GM23338 (cell line): ENCODE measurements around the gene PRPF40B.

Experiments
- CREB1 ChIP-seq: fragments of 250-450 bp; sonication (Bioruptor Pico); IDR thresholded peaks from 2 replicates; pipeline ENCODE4 v1.5.0; 2020; ENCODE audit warnings: low read depth, mild to moderate bottlenecking, moderate library complexity
- EZH2 ChIP-seq: fragments of 200-600 bp; sonication (generic); IDR thresholded peaks from one replicate; pipeline ENCODE4 v1.8.0; 2017; ENCODE audit warnings: antibody characterized with exemption, mild to moderate bottlenecking, low read depth; ENCODE audit not compliant: unreplicated experiment
- EZH2phosphoT487 ChIP-seq: fragments of 200-600 bp; sonication (generic); IDR thresholded peaks from one replicate; pipeline ENCODE4 v1.8.1; 2018; ENCODE audit warnings: antibody characterized with exemption; ENCODE audit not compliant: unreplicated experiment
- JUNB ChIP-seq: IDR thresholded peaks from one replicate; pipeline ENCODE4 v1.6.1; 2016; ENCODE audit warnings: antibody characterized with exemption; ENCODE audit not compliant: unreplicated experiment
- NANOG ChIP-seq: IDR thresholded peaks from 2 replicates; pipeline ENCODE4 v1.6.1; 2016; ENCODE audit warnings: antibody characterized with exemption, borderline replicate concordance
- POLR2AphosphoS5 ChIP-seq: IDR thresholded peaks from 2 replicates; pipeline ENCODE4 v1.6.1; 2016; ENCODE audit warnings: antibody characterized with exemption, low read depth
- REST ChIP-seq: IDR thresholded peaks from one replicate; pipeline ENCODE4 v1.6.1; 2018; ENCODE audit warnings: antibody characterized with exemption; ENCODE audit not compliant: unreplicated experiment
- STAT1 ChIP-seq: IDR thresholded peaks from one replicate; pipeline ENCODE4 v1.6.1; 2016; ENCODE audit warnings: antibody characterized with exemption; ENCODE audit not compliant: unreplicated experiment
- ZNF114 ChIP-seq: fragments of 250-450 bp; sonication (Bioruptor Pico); IDR thresholded peaks from 2 replicates; pipeline ENCODE4 v1.5.0; 2020; ENCODE audit warnings: mild to moderate bottlenecking, moderate library complexity
- ZNF331 ChIP-seq: fragments of 250-450 bp; sonication (Bioruptor Pico); IDR thresholded peaks from 2 replicates; pipeline ENCODE4 v1.5.0; 2020; ENCODE audit warnings: low read depth, mild to moderate bottlenecking, moderate library complexity
- ZNF462 ChIP-seq: fragments of 250-450 bp; sonication (Bioruptor Pico); IDR thresholded peaks from 2 replicates; pipeline ENCODE4 v1.5.0; 2020; ENCODE audit warnings: mild to moderate bottlenecking, moderate library complexity
- TF ChIP-seq, protein P1 (sequence below), 2 experiments: fragments of 200-600 bp in 1 of 2; sonication (generic) in 1 of 2; conservative IDR thresholded peaks; 2 replicates each; pipeline versions ENCODE4 v1.5.1 to v1.6.1; 2016 to 2017; ENCODE audit warnings: antibody characterized with exemption in 2 of 2, low read depth in 2 of 2, mild to moderate bottlenecking in 2 of 2, moderate library complexity in 1 of 2
- TF ChIP-seq, protein P2 (sequence below): IDR thresholded peaks from 2 replicates; pipeline ENCODE4 v1.6.1; 2016; ENCODE audit warnings: antibody characterized with exemption

GRCh38 chr12:49672301-49673217, 49.2 kb downstream of the PRPF40B start:
- TF ChIP-seq, protein P1, sequence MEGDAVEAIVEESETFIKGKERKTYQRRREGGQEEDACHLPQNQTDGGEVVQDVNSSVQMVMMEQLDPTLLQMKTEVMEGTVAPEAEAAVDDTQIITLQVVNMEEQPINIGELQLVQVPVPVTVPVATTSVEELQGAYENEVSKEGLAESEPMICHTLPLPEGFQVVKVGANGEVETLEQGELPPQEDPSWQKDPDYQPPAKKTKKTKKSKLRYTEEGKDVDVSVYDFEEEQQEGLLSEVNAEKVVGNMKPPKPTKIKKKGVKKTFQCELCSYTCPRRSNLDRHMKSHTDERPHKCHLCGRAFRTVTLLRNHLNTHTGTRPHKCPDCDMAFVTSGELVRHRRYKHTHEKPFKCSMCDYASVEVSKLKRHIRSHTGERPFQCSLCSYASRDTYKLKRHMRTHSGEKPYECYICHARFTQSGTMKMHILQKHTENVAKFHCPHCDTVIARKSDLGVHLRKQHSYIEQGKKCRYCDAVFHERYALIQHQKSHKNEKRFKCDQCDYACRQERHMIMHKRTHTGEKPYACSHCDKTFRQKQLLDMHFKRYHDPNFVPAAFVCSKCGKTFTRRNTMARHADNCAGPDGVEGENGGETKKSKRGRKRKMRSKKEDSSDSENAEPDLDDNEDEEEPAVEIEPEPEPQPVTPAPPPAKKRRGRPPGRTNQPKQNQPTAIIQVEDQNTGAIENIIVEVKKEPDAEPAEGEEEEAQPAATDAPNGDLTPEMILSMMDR (conservative IDR thresholded peaks at IDR 0.05; ENCODE audit: low read depth in 2 of 2) = no peak
- TF ChIP-seq EZH2phosphoT487 (no peak), ZNF331 (CRISPR knock-in tag) (no peak), EZH2 (no peak), POLR2AphosphoS5 (no peak), ZNF462 (no peak), CREB1 (CRISPR knock-in tag) (no peak), ZNF114 (CRISPR knock-in tag) (no peak), NANOG (no peak), REST (no peak), STAT1 (no peak), JUNB (no peak)
- TF ChIP-seq, protein P2, sequence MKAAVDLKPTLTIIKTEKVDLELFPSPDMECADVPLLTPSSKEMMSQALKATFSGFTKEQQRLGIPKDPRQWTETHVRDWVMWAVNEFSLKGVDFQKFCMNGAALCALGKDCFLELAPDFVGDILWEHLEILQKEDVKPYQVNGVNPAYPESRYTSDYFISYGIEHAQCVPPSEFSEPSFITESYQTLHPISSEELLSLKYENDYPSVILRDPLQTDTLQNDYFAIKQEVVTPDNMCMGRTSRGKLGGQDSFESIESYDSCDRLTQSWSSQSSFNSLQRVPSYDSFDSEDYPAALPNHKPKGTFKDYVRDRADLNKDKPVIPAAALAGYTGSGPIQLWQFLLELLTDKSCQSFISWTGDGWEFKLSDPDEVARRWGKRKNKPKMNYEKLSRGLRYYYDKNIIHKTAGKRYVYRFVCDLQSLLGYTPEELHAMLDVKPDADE = no peak
